ENCODE data around the gene RAB11FIP3.
A peak's percentile ranks its signal among the peaks of the same experiment; 100 is the strongest.

RAB11FIP3 gene

DNA sequence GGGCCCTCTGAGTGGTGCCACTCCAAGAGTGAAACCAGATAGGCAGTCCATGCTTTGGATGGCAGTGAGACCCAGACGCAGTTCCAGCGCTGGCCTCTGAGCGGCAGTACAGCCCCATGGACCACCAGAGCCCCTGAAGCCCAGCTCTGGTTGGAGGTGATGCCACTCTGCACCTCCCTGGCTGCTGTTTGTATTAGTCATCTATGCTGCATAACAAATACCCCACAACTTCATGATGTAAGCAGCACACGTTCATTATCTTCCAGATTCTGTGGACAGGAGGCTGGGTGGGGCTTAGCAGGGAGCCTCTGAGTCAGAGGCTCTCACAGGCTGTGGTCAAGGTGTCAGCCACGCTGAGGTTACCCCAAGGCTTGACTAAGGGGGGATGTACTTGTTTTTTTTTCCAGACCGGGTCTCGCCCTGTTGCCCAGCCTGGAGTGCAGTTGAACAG, 33.5 kb upstream of the RAB11FIP3 start:
- no peaks in the 10 kb centered on the region for H3K27me3 ChIP-seq (replicated peaks; ENCODE audit: insufficient read depth, low read length)
- no peak overlapping the region for H3K27ac ChIP-seq (ENCODE audit: low read length)
- H3K79me2 ChIP-seq (ENCODE audit: low read length) = no peaks in the 10 kb centered on the region
- H3K9me2 ChIP-seq (replicated peaks; ENCODE audit: insufficient read depth, low read length) = no peaks in the 10 kb centered on the region
- peak; percentile 57 for DNase-seq
- no peak for TF ChIP-seq EZH2 (optimal IDR thresholded peaks at IDR 0.05; ENCODE audit: low read depth, low read length)
- TF ChIP-seq, protein P1, sequence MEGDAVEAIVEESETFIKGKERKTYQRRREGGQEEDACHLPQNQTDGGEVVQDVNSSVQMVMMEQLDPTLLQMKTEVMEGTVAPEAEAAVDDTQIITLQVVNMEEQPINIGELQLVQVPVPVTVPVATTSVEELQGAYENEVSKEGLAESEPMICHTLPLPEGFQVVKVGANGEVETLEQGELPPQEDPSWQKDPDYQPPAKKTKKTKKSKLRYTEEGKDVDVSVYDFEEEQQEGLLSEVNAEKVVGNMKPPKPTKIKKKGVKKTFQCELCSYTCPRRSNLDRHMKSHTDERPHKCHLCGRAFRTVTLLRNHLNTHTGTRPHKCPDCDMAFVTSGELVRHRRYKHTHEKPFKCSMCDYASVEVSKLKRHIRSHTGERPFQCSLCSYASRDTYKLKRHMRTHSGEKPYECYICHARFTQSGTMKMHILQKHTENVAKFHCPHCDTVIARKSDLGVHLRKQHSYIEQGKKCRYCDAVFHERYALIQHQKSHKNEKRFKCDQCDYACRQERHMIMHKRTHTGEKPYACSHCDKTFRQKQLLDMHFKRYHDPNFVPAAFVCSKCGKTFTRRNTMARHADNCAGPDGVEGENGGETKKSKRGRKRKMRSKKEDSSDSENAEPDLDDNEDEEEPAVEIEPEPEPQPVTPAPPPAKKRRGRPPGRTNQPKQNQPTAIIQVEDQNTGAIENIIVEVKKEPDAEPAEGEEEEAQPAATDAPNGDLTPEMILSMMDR (IDR thresholded peaks at IDR 0.05; ENCODE audit: low read length) = peak; percentile 78
- no peaks in the 10 kb centered on the region for H3K9me3 ChIP-seq (replicated peaks; ENCODE audit: insufficient read depth, low read length)
- H2AFZ ChIP-seq (ENCODE audit: low read length) = no peak overlapping the region
- H3K36me3 ChIP-seq (replicated peaks; ENCODE audit: insufficient read depth, low read length) = no peaks in the 10 kb centered on the region
- no peak overlapping the region for H3K9ac ChIP-seq (ENCODE audit: low read length)
- H3K4me1 ChIP-seq (ENCODE audit: low read length) = peaks cover 10% of the 10 kb centered on the region
- peaks cover 10% of the 10 kb centered on the region for H3F3A ChIP-seq (ENCODE audit: insufficient read depth, low read length)
- no peak overlapping the region for H3K4me2 ChIP-seq (ENCODE audit: low read depth, low read length)
- no peak overlapping the region for H3K4me3 ChIP-seq (ENCODE audit: low read length)
- H4K20me1 ChIP-seq (ENCODE audit: insufficient read depth, low read length) = no peaks in the 10 kb centered on the region

DNA sequence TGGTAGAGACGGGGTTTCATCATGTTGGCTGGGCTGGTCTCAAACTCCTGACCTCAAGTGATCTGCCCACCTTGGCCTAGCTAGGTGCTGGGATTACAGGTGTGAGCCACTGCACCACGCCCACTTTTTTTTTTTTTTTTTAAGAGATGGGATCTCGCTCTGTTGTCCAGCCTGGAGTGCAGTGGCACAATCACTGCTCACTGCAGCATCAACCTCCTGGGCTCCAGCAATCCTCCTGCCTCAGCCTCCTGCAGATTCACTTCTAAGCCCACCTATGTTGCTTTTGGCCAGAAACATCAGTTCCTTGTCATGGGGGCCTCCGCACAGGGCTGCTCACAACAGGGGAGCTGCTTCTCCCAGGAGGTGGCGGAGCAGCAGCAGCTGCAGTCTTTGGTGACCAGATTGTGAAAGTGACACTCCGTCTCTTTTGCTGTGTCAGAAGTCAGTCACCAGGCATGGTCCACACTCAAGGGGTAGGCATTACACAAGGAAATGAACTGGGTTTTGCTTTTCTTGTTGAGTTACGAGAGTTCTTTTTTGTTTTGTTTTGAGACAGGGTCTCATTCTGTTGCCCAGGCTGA, 32.9 kb upstream of the RAB11FIP3 start:
- no peaks in the 10 kb centered on the region for H3K27me3 ChIP-seq (replicated peaks; ENCODE audit: insufficient read depth, low read length)
- H3K79me2 ChIP-seq (ENCODE audit: low read length) = no peaks in the 10 kb centered on the region
- no peaks in the 10 kb centered on the region for H3K36me3 ChIP-seq (replicated peaks; ENCODE audit: insufficient read depth, low read length)
- H4K20me1 ChIP-seq (ENCODE audit: insufficient read depth, low read length) = no peaks in the 10 kb centered on the region
- peak overlapping the region; percentile 21; the same call in 1 of the 2 replicates for H3K4me3 ChIP-seq (ENCODE audit: low read length)
- TF ChIP-seq EZH2 (optimal IDR thresholded peaks at IDR 0.05; ENCODE audit: low read depth, low read length) (no peak), EZH2phosphoT487 (IDR thresholded peaks at IDR 0.05; ENCODE audit: low read length) (no peak)
- TF ChIP-seq, protein P1 (IDR thresholded peaks at IDR 0.05; ENCODE audit: low read length) = peak; percentile 60
- H3K9me3 ChIP-seq (replicated peaks; ENCODE audit: insufficient read depth, low read length) = no peaks in the 10 kb centered on the region
- H2AFZ ChIP-seq (ENCODE audit: low read length) = peak overlapping the region; percentile 70
- peak; percentile 83 for DNase-seq
- peak overlapping the region; percentile 39; the same call in 1 of the 2 replicates for H3K4me2 ChIP-seq (ENCODE audit: low read depth, low read length)
- peak overlapping the region; percentile 65; the same call in 1 of the 2 replicates for H3K27ac ChIP-seq (ENCODE audit: low read length)
- H3K4me1 ChIP-seq (ENCODE audit: low read length) = peaks cover 9% of the 10 kb centered on the region; the same call in 1 of the 2 replicates
- H3F3A ChIP-seq (ENCODE audit: insufficient read depth, low read length) = peaks cover 9% of the 10 kb centered on the region; the same call in 1 of the 2 replicates
- H3K9me2 ChIP-seq (replicated peaks; ENCODE audit: insufficient read depth, low read length) = no peaks in the 10 kb centered on the region
- H3K9ac ChIP-seq (ENCODE audit: low read length) = peak overlapping the region; percentile 42; the same call in 1 of the 2 replicates

DNA sequence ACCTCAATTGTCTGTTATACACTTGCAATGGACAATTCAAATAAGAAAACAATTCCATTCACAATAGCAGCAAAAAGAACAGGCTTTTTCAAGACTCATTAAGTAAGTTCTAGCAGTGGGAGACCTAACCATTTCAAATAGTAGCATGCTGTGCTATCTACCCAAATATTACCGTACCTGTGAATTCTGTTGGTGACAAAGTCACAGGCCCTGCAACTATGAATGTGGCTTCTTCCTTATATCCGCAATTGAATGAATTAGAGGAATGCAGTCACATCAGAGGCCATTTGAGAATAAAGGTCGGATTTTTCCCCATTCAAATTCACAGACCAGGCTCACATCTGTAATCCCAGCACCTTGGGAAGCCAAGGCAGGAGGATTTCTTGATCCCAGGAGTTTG, 29.2 kb upstream of the RAB11FIP3 start:
- DNase-seq = no peak
- TF ChIP-seq EZH2phosphoT487 (IDR thresholded peaks at IDR 0.05; ENCODE audit: low read length) (no peak), EZH2 (optimal IDR thresholded peaks at IDR 0.05; ENCODE audit: low read depth, low read length) (no peak)
- TF ChIP-seq, protein P1 (IDR thresholded peaks at IDR 0.05; ENCODE audit: low read length) = no peak
- peaks cover 16% of the 10 kb centered on the region for H3K79me2 ChIP-seq (ENCODE audit: low read length)
- H3K9me3 ChIP-seq (replicated peaks; ENCODE audit: insufficient read depth, low read length) = no peaks in the 10 kb centered on the region
- H3K4me3 ChIP-seq (ENCODE audit: low read length) = peak overlapping the region; percentile 67
- H3K27me3 ChIP-seq (replicated peaks; ENCODE audit: insufficient read depth, low read length) = no peaks in the 10 kb centered on the region
- no peaks in the 10 kb centered on the region for H3K9me2 ChIP-seq (replicated peaks; ENCODE audit: insufficient read depth, low read length)
- H3F3A ChIP-seq (ENCODE audit: insufficient read depth, low read length) = peaks cover 25% of the 10 kb centered on the region
- no peaks in the 10 kb centered on the region for H3K36me3 ChIP-seq (replicated peaks; ENCODE audit: insufficient read depth, low read length)
- H3K4me1 ChIP-seq (ENCODE audit: low read length) = peaks cover 13% of the 10 kb centered on the region
- peak overlapping the region; percentile 72 for H2AFZ ChIP-seq (ENCODE audit: low read length)
- H4K20me1 ChIP-seq (ENCODE audit: insufficient read depth, low read length) = no peaks in the 10 kb centered on the region
- H3K9ac ChIP-seq (ENCODE audit: low read length) = peak overlapping the region; percentile 58; the same call in 1 of the 2 replicates
- H3K4me2 ChIP-seq (ENCODE audit: low read depth, low read length) = peak overlapping the region; percentile 99
- peak overlapping the region; percentile 16; the same call in 1 of the 2 replicates for H3K27ac ChIP-seq (ENCODE audit: low read length)
